ENCODE data around the gene CORO1C.
A peak's percentile ranks its signal among the peaks of the same experiment; 100 is the strongest.

The CORO1C gene

DNA sequence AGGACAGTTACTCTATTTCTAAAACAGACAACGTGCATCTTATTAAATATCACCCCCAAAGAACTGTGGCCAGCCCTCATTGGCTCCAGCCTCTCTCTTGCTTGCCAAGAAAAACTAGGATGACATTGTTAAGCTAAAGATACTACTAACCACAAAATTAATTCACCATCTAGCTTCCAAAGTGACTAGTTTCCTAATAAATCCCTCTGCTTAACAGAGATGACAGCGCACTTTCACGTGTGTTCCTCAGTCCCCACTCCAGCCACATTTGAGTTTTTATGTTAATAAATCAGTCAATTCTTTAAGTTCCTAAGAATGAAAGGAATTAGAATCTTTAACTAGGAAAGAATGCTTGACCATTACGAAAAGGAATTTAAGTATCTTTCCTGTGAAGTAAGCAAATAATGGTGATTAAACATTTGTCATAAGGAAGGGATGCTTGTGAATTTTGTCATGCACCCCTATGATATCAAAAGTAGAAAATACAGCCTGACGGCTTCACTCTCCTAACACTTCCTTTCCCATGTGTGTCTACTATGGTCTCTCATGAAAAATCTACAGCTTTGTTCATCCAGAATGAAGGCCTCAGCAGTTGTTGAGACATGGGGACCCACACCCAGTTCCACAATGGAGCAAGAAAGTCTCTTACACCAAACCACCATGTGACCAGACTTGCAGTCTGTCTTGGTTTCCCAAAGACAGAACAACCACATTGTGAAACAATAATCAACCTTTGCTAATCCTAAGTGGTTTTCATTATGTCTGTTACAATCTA, 8.1 kb downstream of the CORO1C start:
- H3K4me1 Mint-ChIP-seq (ENCODE audit: low read depth) = peaks cover 54% of the 10 kb centered on the region
- peaks cover 2% of the 10 kb centered on the region for H3K36me3 Mint-ChIP-seq (ENCODE audit: low read depth)
- no peaks in the 10 kb centered on the region for H3K9me3 Mint-ChIP-seq
- no peak overlapping the region for H3K27ac Mint-ChIP-seq
- no peak overlapping the region for H3K4me3 Mint-ChIP-seq
- no peaks in the 10 kb centered on the region for H3K27me3 Mint-ChIP-seq

DNA sequence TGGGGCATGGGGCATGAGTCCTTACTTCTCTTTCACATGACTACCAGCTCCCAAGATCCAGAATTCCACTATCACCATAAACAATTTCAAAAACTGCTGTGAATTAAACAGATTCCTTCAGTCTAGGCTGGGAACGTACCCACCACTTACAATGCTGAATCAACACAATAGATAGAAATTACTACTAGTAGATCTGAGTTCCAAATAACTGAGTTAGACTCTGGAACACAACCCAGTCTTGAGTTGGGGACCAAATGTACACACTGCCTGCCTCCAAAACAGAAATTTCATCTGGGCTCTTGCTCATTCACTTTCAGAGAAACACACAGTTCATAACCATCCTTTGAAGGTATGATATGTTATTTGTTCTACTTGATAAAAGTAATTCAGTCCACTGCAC, 8.9 kb downstream of the CORO1C start:
- H3K4me3 Mint-ChIP-seq = no peak overlapping the region
- H3K4me1 Mint-ChIP-seq (ENCODE audit: low read depth) = peaks cover 48% of the 10 kb centered on the region
- peaks cover under 1% of the 10 kb centered on the region for H3K36me3 Mint-ChIP-seq (ENCODE audit: low read depth)
- no peaks in the 10 kb centered on the region for H3K27me3 Mint-ChIP-seq
- H3K27ac Mint-ChIP-seq = peak overlapping the region; percentile 28
- no peaks in the 10 kb centered on the region for H3K9me3 Mint-ChIP-seq

DNA sequence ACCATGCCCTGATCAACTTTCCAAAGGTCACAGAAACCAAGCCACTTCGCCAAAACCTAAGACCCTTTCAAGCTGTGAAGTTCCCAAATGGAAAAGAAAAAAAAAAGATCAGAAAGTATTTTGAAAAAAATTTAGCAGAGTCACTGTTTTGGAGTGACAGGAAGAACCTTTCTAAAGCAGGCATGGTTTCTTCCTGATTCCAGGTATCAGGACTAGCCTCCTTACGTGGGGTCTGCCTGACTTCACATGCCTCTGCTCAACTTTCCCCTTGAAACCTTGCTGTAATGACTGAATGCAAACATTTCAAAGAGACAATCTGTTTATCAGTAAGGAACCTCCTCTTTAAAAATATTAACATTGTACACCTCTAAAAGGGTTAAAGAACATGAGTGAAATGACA, 9.5 kb downstream of the CORO1C start:
- H3K4me3 Mint-ChIP-seq = no peak overlapping the region
- H3K4me1 Mint-ChIP-seq (ENCODE audit: low read depth) = peaks cover 45% of the 10 kb centered on the region
- no peak overlapping the region for H3K27ac Mint-ChIP-seq
- H3K9me3 Mint-ChIP-seq = no peaks in the 10 kb centered on the region
- peaks cover 7% of the 10 kb centered on the region for H3K36me3 Mint-ChIP-seq (ENCODE audit: low read depth)
- H3K27me3 Mint-ChIP-seq = no peaks in the 10 kb centered on the region

DNA sequence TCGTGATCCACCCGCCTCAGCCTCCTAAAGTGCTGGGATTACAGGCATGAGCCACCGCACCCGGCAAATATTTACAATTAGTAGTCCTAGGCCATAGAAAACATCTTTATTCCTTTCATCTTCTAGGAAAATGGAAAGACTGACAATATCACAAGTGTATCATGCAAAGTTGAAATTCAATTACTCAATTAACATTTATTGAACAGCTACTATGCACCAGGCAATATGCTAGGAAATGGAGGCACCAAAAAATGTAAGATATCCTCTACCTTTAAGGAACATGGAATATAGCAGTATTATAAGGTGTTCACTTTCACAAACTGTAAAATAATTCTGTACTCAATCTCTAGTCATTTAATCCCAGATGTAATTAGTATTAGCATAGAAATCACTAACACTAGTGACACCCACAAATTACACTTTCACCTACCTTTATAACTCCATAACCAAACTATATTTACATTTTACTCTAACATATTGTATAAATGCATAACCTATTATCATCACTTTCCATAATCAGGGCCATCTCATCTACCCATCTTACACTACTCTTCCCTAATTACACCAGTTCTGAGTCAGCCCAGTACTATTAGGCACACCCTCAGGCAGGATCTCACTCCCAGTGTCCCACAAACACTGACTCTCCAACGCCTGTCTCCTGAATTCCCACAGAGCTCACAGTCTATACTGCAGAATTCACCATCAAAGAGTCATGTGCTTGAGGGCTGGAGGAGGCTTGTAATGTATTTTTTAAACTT, 10.4 kb downstream of the CORO1C start:
- no peaks in the 10 kb centered on the region for H3K27me3 Mint-ChIP-seq
- peaks cover 45% of the 10 kb centered on the region for H3K4me1 Mint-ChIP-seq (ENCODE audit: low read depth)
- peaks cover 10% of the 10 kb centered on the region for H3K36me3 Mint-ChIP-seq (ENCODE audit: low read depth)
- no peak overlapping the region for H3K4me3 Mint-ChIP-seq
- no peak overlapping the region for H3K27ac Mint-ChIP-seq
- no peaks in the 10 kb centered on the region for H3K9me3 Mint-ChIP-seq

DNA sequence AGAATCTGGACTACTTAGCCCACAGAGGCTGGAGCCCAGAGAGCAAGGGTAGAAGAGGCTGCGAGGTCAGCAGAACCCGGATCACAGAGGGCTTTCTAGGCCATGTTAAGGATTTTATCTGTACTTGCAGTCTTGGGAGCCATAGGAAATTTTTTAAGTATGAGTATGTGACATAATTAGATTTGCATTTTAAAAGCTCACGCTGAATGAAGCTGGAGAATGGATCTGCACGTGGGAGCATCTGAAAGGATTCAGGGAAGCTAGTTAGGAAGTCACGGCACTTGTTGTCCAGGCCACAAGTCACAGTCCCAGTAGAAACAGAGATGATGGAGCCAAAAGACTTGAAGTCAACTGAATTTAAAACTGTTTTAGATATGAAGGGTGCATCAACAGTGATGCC, 14.1 kb downstream of the CORO1C start:
- Mint-ChIP-seq H3K27me3 (no peaks in the 10 kb centered on the region), H3K9me3 (no peaks in the 10 kb centered on the region), H3K4me3 (no peak overlapping the region), H3K36me3 (ENCODE audit: low read depth) (peaks cover 16% of the 10 kb centered on the region), H3K27ac (no peak overlapping the region), H3K4me1 (ENCODE audit: low read depth) (peaks cover 29% of the 10 kb centered on the region)

DNA sequence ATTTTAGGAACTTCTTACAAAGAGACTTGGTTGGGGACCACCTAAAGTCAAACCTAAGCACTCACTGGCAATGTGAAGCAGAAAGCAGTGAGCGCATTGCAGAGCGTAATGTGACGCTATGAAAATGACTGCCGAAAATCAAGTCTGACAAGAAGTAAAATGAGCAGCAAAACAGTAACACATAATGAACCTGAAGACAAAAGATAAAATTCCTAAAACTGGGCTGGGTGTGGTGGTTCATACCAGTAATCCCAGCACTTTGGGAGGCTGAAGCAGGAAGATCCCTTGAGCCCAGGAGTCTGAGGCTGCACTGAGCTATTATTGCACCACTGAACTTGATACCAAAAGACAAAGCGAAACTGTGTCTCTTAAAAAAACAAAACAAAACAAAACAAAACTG, 16.5 kb downstream of the CORO1C start:
- Mint-ChIP-seq H3K9me3 (no peaks in the 10 kb centered on the region), H3K4me1 (ENCODE audit: low read depth) (peaks cover 24% of the 10 kb centered on the region), H3K27ac (no peak overlapping the region), H3K27me3 (no peaks in the 10 kb centered on the region), H3K36me3 (ENCODE audit: low read depth) (peaks cover 16% of the 10 kb centered on the region), H3K4me3 (no peak overlapping the region)

DNA sequence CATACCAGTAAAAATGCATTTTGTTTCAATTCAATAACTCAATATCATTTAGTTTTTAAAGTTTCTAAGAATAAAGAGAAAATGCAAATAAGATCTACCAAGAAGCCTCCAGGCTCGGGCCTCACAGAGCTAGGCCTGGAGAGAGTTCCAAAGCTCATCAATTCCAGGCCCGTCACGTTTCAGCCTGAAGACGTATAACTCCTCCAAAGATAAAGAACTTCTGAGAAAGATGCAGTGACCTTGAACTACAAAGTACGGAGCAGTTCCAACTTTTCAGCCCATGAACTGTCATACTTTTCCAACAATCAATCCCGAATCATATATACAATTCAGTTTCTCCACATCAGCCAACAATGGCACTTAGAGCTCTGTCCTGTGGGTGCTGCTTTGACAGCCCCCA, 17.8 kb downstream of the CORO1C start:
- Mint-ChIP-seq H3K4me3 (no peak overlapping the region), H3K27ac (no peak overlapping the region), H3K4me1 (ENCODE audit: low read depth) (peaks cover 24% of the 10 kb centered on the region), H3K27me3 (no peaks in the 10 kb centered on the region), H3K9me3 (no peaks in the 10 kb centered on the region), H3K36me3 (ENCODE audit: low read depth) (peaks cover 16% of the 10 kb centered on the region)

DNA sequence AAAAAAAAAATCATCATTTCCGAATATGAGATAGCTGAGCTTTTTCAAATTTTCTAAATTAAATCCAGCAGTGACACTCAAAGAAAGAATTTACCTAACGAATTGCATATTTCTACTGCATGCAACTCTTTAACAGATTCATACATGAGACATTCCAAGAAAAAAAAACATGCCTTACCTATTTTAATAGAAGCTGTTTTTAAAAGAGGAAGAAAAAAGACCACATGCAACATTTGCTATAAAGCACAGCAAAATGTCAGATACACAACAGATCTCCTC, 18.5 kb downstream of the CORO1C start:
- H3K4me3 Mint-ChIP-seq = no peak overlapping the region
- peaks cover 24% of the 10 kb centered on the region for H3K4me1 Mint-ChIP-seq (ENCODE audit: low read depth)

DNA sequence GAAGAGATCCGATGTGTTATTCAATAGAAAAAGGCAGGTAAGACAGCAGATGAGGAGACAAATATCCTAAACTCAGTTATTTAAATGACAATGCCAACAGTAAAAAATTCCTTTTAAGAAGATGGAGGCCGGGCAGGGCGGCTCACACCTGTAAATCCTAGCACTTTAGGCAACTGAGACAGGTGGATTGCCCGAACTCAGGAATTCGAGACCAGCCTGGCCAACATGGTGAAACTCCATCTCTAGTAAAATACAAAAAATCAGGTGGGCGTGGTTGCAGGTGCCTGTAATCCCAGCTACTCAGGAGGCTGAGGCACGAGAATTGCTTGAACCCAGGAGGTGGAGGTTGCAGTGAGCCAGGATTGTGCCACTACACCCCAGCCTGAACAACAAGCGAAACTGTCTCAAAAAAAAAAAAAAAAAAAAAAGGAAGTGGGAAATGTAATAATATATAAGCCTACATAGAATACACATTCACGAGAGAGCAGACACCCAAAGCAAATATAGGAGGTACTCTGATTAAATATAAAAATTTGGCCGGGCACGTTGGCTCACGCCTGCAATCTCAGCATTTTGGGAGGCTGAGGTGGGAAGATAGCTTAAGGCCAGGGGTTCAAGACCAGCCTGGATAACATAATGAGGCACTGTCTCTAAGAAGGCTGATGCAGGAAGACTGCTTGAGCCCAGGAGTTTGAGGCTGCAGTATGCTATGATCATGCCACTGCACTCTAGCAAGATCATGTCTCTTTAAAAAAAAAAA, 19.0 kb downstream of the CORO1C start:
- Mint-ChIP-seq H3K4me1 (ENCODE audit: low read depth) (peaks cover 24% of the 10 kb centered on the region), H3K36me3 (ENCODE audit: low read depth) (peaks cover 14% of the 10 kb centered on the region), H3K4me3 (no peak overlapping the region), H3K9me3 (no peaks in the 10 kb centered on the region), H3K27me3 (no peaks in the 10 kb centered on the region), H3K27ac (no peak overlapping the region)

More for the DNA sequence above, 18.5 kb downstream of the CORO1C start:
- no peaks in the 10 kb centered on the region for H3K9me3 Mint-ChIP-seq
- H3K27ac Mint-ChIP-seq = no peak overlapping the region
- H3K27me3 Mint-ChIP-seq = no peaks in the 10 kb centered on the region
- H3K36me3 Mint-ChIP-seq (ENCODE audit: low read depth) = peaks cover 16% of the 10 kb centered on the region

DNA sequence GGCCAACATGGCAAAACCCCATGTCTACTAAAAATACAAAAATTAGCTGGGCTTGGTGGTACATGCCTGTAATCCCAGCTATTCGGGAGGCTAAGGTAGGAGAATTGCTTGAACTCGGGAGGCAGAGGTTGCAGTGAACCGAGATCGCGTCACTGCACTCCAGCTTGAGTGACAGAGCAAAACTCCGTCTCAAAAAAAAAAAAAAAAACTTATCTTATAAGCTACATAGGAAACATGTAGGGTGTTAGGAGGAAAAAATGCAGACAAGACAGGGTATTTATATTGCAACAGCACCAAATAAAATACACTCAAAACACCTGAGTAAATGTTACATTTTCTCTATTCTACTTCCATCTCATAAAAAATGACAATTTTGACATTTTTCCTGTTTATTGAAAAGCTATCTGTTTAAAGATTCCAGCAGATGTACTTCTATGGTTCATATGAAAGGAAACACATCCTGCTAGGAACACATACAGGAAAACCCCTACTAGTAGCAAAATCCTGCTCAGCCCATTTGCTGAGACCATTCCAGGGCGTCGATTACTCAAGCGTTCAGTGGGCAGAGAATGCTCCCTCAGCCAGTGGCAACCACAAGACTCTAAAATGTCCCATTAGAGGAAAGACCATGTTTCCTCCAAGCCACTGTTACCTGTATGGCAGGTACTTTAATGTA, 19.7 kb downstream of the CORO1C start:
- Mint-ChIP-seq H3K27me3 (no peaks in the 10 kb centered on the region), H3K27ac (no peak overlapping the region), H3K4me3 (no peak overlapping the region), H3K36me3 (ENCODE audit: low read depth) (peaks cover 7% of the 10 kb centered on the region), H3K9me3 (no peaks in the 10 kb centered on the region), H3K4me1 (ENCODE audit: low read depth) (peaks cover 24% of the 10 kb centered on the region)

DNA sequence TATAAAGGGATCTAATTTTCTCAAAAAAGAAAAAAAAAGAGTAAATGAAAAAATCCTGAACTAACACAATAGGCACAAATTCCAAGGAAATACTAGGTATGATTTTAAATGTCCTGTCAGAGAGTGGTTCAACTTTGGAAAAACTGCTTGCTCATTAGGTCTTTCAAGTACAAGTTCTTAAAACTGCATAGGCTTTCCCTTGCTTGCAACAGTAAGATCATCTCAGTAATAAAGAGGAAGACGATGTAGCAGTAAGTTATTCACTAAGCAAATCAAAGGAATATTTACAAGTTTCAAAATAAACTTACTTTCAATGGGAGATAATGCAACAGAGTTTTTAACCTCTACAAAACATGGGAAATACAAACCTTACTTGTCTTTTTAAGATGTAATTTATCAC, 21.6 kb downstream of the CORO1C start:
- H3K4me1 Mint-ChIP-seq (ENCODE audit: low read depth) = peaks cover 24% of the 10 kb centered on the region
- H3K27ac Mint-ChIP-seq = no peak overlapping the region
- no peaks in the 10 kb centered on the region for H3K9me3 Mint-ChIP-seq
- peaks cover 6% of the 10 kb centered on the region for H3K36me3 Mint-ChIP-seq (ENCODE audit: low read depth)
- no peak overlapping the region for H3K4me3 Mint-ChIP-seq
- H3K27me3 Mint-ChIP-seq = no peaks in the 10 kb centered on the region

DNA sequence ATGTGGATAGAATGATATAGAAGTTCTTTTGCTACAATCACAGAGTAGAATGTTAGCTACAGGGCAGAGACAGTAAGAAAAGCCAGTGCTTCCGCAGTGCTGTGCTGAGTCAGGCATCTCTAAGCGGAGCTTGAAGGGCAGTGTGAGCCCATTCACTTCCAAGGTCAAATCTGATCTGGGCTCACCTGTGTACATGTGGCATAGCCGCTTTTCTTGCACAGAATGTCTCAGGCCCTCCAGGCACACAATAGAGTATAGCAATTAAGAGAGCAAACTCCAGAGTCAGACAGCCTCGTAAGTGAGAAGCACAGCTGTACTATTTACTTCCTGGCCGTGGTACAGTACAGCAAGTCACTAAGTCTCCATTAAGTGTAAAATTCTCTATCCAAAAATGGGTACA, 26.8 kb downstream of the CORO1C start:
- H3K27me3 Mint-ChIP-seq = no peaks in the 10 kb centered on the region
- H3K4me1 Mint-ChIP-seq (ENCODE audit: low read depth) = peaks cover 24% of the 10 kb centered on the region
- H3K36me3 Mint-ChIP-seq (ENCODE audit: low read depth) = peaks cover 24% of the 10 kb centered on the region
- H3K9me3 Mint-ChIP-seq = no peaks in the 10 kb centered on the region
- no peak overlapping the region for H3K27ac Mint-ChIP-seq
- H3K4me3 Mint-ChIP-seq = no peak overlapping the region

DNA sequence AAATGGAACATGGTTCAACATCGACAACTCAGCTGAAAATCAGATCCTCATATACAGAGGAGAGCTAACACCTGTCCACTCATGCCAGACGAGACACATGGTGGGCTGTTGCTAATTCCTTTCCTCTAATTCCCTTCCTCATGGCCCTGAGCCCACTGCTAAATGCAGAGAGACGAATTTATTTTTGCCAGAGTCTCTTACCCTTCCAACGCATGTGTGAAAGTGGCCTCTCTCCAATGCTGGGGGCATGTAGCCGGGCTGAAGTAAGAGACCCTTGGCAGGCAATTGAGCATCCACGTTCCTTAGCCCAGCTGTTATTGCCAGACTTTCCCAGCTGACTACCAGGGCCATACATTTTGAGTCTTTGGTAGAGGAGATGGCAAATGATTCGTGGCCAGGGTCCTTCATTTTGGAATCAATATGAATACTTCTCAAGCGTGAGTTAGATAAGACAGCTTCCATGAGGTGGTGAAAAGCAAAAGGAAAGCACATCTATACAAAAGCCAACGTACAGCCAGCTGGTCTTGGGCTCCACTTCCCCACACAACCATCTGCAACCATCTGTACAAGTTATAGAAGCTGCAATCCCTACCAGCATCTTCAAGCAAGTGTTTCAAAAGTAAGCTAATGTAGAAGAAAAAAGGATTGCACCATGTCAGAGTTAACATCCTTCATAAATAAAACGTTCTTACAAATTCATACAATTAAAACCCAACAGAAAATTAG, 28.6 kb downstream of the CORO1C start:
- peaks cover 38% of the 10 kb centered on the region for H3K36me3 Mint-ChIP-seq (ENCODE audit: low read depth)
- no peaks in the 10 kb centered on the region for H3K27me3 Mint-ChIP-seq
- no peaks in the 10 kb centered on the region for H3K9me3 Mint-ChIP-seq
- peaks cover 28% of the 10 kb centered on the region for H3K4me1 Mint-ChIP-seq (ENCODE audit: low read depth)
- no peak overlapping the region for H3K27ac Mint-ChIP-seq
- H3K4me3 Mint-ChIP-seq = no peak overlapping the region

DNA sequence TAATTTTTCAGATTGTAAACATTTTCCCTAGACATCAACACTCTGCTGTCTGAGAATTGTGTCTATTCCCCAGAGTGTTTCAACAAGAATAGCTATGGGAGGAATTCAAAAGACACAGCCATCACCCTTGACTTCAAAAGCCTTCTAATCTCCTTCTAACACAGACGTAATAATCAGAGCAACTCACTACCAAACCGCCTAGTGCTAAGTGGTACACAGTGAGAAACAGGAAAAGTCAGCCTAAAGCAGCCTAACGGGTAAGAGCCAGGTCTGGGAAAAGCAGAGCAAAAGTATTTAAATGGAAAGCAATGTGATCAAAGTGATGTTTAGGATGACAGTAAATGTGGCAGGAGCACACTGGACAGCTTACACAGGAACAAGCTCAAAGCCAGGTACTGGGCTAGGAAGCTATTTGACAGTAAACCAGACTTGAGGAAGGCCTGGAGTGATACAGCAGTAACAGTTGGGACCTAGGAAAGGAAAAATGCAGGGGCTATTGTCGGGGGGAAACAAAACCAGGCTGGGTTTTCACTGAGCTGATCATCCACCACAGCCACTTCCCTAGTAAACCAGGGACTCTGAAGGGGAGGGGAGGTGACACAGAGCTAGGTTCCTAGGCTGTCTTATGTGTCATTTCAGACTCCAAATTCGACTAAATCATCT, 29.4 kb downstream of the CORO1C start:
- peaks cover 36% of the 10 kb centered on the region for H3K4me1 Mint-ChIP-seq (ENCODE audit: low read depth)
- no peak overlapping the region for H3K4me3 Mint-ChIP-seq
- H3K27ac Mint-ChIP-seq = no peak overlapping the region
- H3K36me3 Mint-ChIP-seq (ENCODE audit: low read depth) = peaks cover 40% of the 10 kb centered on the region
- H3K9me3 Mint-ChIP-seq = no peaks in the 10 kb centered on the region
- no peaks in the 10 kb centered on the region for H3K27me3 Mint-ChIP-seq
